Measurements from ENCODE around the gene COL4A4.

GRCh38 chr2:227183657-227184367 lies 19.8 kb upstream of the COL4A4 start:
- TF ChIP-seq CTCF (IDR thresholded peaks at IDR 0.05) (no peak), RNF2 (IDR thresholded peaks at IDR 0.05; ENCODE audit: borderline replicate concordance, low read depth) (no peak), EP300 (IDR thresholded peaks at IDR 0.05) (no peak), POLR2A (IDR thresholded peaks at IDR 0.05; ENCODE audit: low read length) (no peak), SMC3 (IDR thresholded peaks at IDR 0.05) (no peak), RAD21 (conservative IDR thresholded peaks at IDR 0.05 in 1 of 2, IDR thresholded peaks at IDR 0.05 in 1 of 2) (no peak), MYC (IDR thresholded peaks at IDR 0.05; ENCODE audit: borderline replicate concordance, low read length) (no peak), JUNB (IDR thresholded peaks at IDR 0.05) (no peak), CBX2 (IDR thresholded peaks at IDR 0.05; ENCODE audit: borderline replicate concordance, low read depth) (no peak)
- TF ChIP-seq, protein P1, sequence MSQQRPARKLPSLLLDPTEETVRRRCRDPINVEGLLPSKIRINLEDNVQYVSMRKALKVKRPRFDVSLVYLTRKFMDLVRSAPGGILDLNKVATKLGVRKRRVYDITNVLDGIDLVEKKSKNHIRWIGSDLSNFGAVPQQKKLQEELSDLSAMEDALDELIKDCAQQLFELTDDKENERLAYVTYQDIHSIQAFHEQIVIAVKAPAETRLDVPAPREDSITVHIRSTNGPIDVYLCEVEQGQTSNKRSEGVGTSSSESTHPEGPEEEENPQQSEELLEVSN (IDR thresholded peaks at IDR 0.05; ENCODE audit: borderline replicate concordance, low read depth): no peak
